Measurements from ENCODE around the gene PCDHAC1.
"Not testable (repeated sequence)": the region's sequence is repeated elsewhere in the genome, so short reads cannot be mapped to it uniquely, and the experiment has no call there.

PCDHAC1 gene

GRCh38 chr5:140925806-140926442 lies at the start of gene PCDHAC1:
Gene PCDHAC1, plus strand, starts transcription at chr5:140926299. Its CDS starts 594 bp downstream, at chr5:140926893.
- peak; percentile 53 for DNase-seq

GRCh38 chr5:140876541-140877261 lies 49.4 kb upstream of the PCDHAC1 start:
- not testable (repeated sequence) for DNase-seq

GRCh38 chr5:140877262-140877581 lies 48.9 kb upstream of the PCDHAC1 start:
- no peak for DNase-seq

GRCh38 chr5:140881889-140882590 lies 44.1 kb upstream of the PCDHAC1 start, which contains the start of gene PCDHA13:
Gene PCDHA13, plus strand, starts transcription at chr5:140882124. Its CDS starts 145 bp downstream, at chr5:140882269.
- DNase-seq, result no peak

- no peak for DNase-seq
These were observed 43.6 kb upstream of the PCDHAC1 start for GRCh38 chr5:140882591-140882899.

- no peak for DNase-seq
These were observed 42.7 kb upstream of the PCDHAC1 start for GRCh38 chr5:140883373-140883772.

- no peak for DNase-seq
These were observed 42.0 kb upstream of the PCDHAC1 start for GRCh38 chr5:140883927-140884697.

GRCh38 chr5:140916325-140916724 lies 9.8 kb upstream of the PCDHAC1 start:
- no peak for DNase-seq

GRCh38 chr5:140923601-140924000 lies 2.5 kb upstream of the PCDHAC1 start:
- no peak for DNase-seq

- DNase-seq, result peak; percentile 60
These were observed 536 bp downstream of the PCDHAC1 start for GRCh38 chr5:140926443-140927227.

GRCh38 chr5:140927228-140927573 lies 1.1 kb downstream of the PCDHAC1 start:
- DNase-seq, result no peak

GRCh38 chr5:140934964-140935606 lies 9.0 kb downstream of the PCDHAC1 start:
- DNase-seq, result no peak

- DNase-seq, result no peak
These were observed 20.5 kb downstream of the PCDHAC1 start for GRCh38 chr5:140946578-140946977.

GRCh38 chr5:140951636-140952035 lies 25.5 kb downstream of the PCDHAC1 start:
- DNase-seq, result no peak

GRCh38 chr5:140953234-140953633 lies 27.1 kb downstream of the PCDHAC1 start:
- DNase-seq, result no peak

GRCh38 chr5:140962190-140962589 lies 36.1 kb downstream of the PCDHAC1 start:
- no peak for DNase-seq

GRCh38 chr5:140964356-140964755 lies 38.3 kb downstream of the PCDHAC1 start:
- DNase-seq, result no peak

- DNase-seq, result no peak
These were observed 39.8 kb downstream of the PCDHAC1 start for GRCh38 chr5:140965905-140966292.

GRCh38 chr5:140966293-140967225 lies 40.5 kb downstream of the PCDHAC1 start, which contains the start of gene PCDHAC2:
Gene PCDHAC2, plus strand, starts transcription at chr5:140966476. Its CDS starts 291 bp downstream, at chr5:140966767.
- no peak for DNase-seq

GRCh38 chr5:140967226-140967893 lies 41.3 kb downstream of the PCDHAC1 start:
- DNase-seq, result no peak
